ENCODE results near the gene TAS2R30.
"Not testable (repeated sequence)": the region's sequence is repeated elsewhere in the genome, so short reads cannot be mapped to it uniquely, and the experiment has no call there.

Gene TAS2R30

DNA sequence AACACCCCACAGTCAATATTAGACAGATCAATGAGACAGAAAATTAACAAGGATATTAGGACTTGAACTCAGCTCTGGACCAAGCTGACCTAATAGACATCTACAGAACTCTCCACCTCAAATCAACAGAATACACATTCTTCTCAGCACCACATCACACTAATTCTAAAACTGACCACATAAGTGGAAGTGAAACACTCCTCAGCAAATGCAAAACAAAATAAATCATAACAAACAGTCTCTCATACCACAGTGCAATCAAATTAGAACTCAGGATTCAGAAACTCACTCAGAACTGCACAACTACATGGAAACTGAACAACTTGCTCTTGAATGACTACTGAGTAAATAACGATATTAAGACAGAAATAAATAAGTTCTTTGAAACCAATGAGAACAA, 23.2 kb downstream of the TAS2R30 start:
- DNase-seq, result not testable (repeated sequence)

GRCh38 chr12:11108862-11109261, 25.6 kb downstream of the TAS2R30 start:
- no peak for DNase-seq

DNA sequence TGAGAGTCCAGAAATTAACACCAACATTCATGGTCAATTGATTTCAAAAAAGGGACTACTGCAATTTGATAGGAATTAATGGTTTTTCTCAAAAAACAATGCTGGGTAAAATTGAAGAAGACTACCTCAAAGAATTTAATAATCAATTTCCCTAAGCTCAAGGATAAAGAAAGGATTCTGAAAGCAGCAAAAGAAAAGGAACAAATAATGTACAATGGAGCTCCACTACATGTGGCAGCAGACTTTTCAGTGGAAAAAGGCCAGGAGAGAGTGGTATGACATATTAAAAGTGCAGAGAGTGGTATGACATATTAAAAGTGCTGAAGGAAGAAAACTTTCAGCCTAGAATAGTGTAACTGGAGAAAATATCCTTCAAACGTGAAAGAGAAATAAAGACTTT, 26.7 kb downstream of the TAS2R30 start:
- DNase-seq, result no peak

GRCh38 chr12:11106288-11106687, 28.2 kb downstream of the TAS2R30 start:
- DNase-seq, result no peak

GRCh38 chr12:11105546-11105945, 28.9 kb downstream of the TAS2R30 start:
- no peak for DNase-seq

GRCh38 chr12:11094910-11095309, 39.5 kb downstream of the TAS2R30 start:
- not testable (repeated sequence) for DNase-seq

GRCh38 chr12:11092128-11092527, 42.3 kb downstream of the TAS2R30 start, which contains the start of gene TAS2R43:
TAS2R43 (minus strand) TSS chr12:11092313; CDS start chr12:11092229, 84 bp downstream.
- no peak for DNase-seq

DNA sequence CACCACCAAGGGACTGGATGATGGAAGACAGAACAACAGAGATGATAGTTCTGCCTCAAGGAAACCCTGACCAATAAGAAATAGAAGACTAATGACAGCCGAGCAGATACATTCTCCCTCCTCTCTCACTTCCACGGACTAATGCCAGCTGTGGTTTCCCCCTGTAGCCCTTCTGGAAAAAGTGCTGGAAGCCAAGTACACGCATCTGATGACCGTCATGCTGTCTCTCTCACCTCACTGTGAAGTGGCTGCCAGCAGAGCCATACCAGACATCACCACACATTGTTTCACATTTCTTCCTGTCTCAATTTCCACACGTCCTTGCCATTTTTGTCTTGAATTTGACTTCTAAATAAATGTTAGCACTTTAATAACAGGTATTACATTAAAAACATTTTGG, 45.2 kb downstream of the TAS2R30 start:
- DNase-seq, result no peak

GRCh38 chr12:11085419-11085818, 49.0 kb downstream of the TAS2R30 start:
- no peak for DNase-seq

All from GF-D8 (cell line).